Forelimb muscle (tissue), 1 donor: ENCODE data around the gene SLC25A17. TPM values are rescaled to one million over a fixed set of nuclear protein-coding genes. Genes with fewer than 3 reads are reported as not detected.
"Not testable (repeated sequence)": the region's sequence is repeated elsewhere in the genome, so short reads cannot be mapped to it uniquely, and the experiment has no call there.

Source experiments
- DNase-seq: peaks from one replicate; pipeline ENCODE4 v3.0.0-alpha.2; 2013; ENCODE audit warnings: low read depth
- polyA plus RNA-seq: library from polyadenylated mRNA; unstranded; fragments of 120-200 nt; gene quantifications from one replicate; pipeline ENCODE4 v1.2.1, GENCODE V29; 2013; ENCODE audit not compliant: insufficient read length

Gene SLC25A17
- polyA plus RNA-seq, 1 donor: 20.9 TPM

GRCh38 chr22:40819599-40820140 is 524 bp upstream of the SLC25A17 start:
- DNase-seq: peak; percentile 5

DNA sequence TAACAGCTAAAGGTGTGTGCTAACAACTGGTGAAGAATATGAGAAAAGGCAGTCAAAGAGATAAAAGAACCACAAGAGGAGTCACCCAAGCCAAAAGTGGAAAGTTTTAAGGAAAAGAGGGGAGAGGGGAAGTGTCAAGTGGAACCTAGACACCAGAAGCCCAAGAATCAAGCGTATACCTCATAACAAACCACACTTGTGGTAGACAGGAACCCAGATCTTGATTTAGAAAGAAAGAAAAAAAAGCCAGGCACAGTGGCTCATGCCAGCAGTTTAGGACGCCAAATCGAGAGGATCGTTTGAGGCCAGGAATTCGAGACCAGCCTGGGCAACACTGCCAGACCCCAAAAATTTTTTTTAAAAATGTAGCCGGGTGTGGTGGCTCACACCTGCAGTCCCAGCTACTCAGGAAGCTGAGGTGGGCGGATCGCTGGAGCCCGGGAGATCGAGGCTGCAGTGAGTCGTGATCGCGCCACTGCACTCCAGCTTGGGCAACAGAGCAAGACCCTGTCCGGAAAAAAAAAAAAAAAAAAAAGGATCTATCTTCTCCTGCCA is 877 bp downstream of the SLC25A17 start:
- DNase-seq: no peak

DNA sequence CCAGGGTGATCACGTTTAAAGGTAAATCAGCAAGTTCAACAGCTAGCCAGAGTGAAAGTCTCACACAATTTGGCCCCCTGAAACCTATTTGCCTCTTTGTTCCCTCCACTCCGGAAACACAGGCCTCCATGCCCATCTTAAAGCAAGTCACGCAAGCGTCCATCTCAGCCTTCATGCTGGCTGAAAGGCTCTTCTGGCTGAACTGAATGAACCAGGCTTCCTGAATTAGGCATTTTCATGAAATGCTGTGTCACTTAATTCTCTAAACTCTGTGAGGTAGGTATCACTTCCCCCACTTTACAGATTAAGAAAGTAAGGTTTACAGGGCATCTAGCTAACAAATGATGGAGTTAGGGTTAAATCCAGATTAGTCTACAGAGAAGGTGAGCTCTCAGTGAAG is 1.4 kb downstream of the SLC25A17 start:
- DNase-seq: no peak

GRCh38 chr22:40813912-40814315 is 5.2 kb downstream of the SLC25A17 start:
- DNase-seq: no peak

- DNase-seq: no peak
Observed at GRCh38 chr22:40808018-40808841, 10.9 kb downstream of the SLC25A17 start.

- no peak for DNase-seq
Observed at GRCh38 chr22:40806711-40807110, 12.4 kb downstream of the SLC25A17 start.

- no peak for DNase-seq
Observed at GRCh38 chr22:40805699-40806203, 13.4 kb downstream of the SLC25A17 start.

DNA sequence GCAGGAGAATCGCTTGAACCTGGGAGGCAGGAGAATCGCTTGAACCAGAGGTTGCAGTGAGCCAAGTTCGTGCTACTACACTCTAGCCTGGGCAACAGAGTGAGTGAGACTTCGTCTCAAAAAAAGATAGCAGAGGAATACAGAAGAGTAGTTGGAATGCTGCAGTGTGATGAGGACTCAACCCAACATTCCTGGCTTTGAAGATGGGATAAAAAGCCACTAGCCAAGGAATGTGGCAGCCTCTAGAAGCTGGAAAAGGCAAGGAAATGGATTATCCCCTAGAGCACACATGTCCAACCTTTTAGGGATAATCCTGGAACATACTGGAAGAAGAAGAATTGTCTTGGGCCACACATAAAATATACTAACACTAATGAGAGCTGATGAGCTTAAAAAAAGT is 13.9 kb downstream of the SLC25A17 start:
- DNase-seq: no peak

DNA sequence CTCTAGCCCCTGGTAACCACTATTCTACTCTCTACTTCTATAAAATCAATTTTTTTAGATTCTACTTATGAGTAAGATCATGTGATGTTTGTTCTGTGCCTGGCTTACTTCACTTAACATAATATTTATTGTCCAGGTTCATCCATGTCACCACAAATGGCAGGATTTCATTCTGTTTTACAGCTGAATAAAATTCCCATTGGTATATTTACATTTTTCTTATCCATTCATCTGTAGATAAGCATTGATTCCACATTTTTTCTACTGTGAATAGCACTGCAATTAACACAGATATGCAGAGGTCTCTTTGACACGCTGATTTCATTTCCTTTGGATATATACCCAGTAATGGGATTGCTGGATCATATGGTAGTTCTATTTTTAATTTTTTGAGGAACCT is 15.8 kb downstream of the SLC25A17 start:
- no peak for DNase-seq

- DNase-seq: no peak
Observed at GRCh38 chr22:40799008-40799407, 20.1 kb downstream of the SLC25A17 start.

DNA sequence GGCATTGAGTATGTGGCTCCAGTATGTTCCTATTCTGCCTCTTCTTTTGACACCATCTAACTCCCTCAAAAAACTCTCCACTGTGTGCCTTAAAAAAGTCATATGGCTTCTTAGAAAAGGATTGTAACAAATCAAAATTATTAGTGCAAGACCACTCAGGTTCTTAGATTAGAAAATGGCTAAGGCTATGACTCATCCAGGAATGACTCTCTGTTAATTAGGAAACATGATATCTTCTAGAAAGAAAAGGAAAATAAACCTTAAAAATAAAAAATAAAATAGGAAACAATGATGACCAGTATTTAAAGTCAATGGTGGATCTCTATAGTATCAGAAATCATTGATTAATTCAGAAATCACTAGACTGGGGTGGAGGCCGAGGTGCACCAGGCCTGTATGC is 21.7 kb downstream of the SLC25A17 start:
- DNase-seq: no peak

DNA sequence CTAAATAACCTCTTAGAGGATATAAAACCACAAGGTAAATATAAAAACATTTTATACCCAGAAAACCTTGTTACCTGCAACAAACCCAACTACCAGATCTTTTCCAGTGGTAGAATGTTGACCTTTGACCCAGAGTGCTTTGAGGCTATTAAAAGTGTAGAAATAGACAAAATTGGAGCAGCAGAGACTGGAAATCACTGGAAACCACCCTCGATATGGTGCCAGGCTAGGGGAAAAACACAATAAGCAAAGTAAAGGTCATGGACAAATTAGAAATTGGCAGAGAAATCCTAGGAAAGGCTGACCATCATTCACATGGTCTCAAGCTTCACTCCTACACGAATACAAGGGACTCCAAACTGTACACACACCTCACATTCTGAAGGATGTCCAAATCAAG is 26.7 kb downstream of the SLC25A17 start:
- no peak for DNase-seq

- DNase-seq: no peak
Observed at GRCh38 chr22:40791241-40791640, 27.9 kb downstream of the SLC25A17 start.

- DNase-seq: no peak
Observed at GRCh38 chr22:40789131-40789530, 30.0 kb downstream of the SLC25A17 start.

GRCh38 chr22:40782521-40782920 is 36.6 kb downstream of the SLC25A17 start:
- no peak for DNase-seq

DNA sequence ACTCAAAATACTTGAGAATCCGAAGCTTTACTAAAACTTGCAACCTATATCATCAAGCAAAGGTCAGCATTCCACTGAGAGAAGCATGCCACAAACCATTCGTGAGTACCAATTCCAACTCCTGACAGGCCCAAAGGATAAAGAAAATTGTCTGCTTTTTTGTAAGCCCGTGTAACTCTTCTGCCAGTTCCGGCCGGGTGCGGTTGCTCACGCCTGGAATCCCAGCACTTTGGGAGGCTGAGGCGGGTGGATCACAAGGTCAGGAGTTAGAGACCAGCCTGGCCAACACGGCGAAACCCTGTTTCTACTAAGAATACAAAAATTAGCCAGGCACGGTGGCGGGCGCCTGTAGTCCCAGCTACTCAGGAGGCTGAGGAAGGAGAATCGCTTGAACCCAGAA is 37.4 kb downstream of the SLC25A17 start:
- DNase-seq: not testable (repeated sequence)

GRCh38 chr22:40769761-40770160 is 49.4 kb downstream of the SLC25A17 start:
- no peak for DNase-seq

DNA sequence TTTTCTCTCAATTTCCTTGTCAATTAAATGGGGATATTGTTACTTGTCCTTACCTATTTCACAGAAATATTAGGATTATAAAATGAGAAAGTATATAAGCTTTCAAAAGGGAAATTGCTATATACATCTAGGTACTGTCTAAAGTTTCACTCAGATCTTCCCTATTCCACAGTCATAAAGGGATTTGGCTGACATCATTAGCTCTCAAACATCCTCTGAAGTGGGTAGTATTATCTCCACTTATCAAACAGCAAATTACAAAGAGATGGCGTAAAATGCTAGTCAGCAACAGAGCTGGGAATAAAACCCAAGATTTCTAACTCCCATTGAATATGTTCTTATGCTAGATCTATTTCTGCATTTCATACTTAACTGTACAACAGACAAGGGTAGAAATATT is 50.9 kb downstream of the SLC25A17 start:
- no peak for DNase-seq

- DNase-seq: no peak
Observed at GRCh38 chr22:40766956-40767355, 52.2 kb downstream of the SLC25A17 start.

- DNase-seq: no peak
Observed at GRCh38 chr22:40764763-40765441, 54.2 kb downstream of the SLC25A17 start.

DNA sequence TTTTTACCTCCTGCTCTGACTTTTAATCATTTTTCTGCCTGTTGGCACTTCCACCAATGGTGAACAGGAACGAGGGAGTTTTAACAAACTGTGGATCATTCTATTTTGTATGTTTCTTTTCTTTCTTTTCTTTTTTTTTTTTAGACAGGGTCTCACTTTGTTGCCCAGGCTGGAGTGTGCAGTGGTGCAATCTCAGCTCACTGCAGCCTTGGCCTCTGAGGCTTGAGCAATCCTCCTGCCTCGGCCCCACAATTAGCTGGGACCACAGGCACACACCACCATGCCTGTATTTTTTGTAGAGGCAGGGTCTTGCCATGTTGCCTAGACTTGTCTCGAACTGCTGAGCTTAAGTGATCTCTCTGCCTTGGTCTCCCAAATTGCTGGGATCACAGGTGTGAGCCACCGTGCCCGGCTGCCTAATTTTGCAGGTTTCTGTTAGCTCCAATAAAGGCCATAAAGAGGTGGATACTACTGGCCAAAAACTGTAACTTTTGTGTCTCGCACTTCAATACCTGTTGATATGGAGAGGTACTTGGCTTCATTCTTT is 59.8 kb downstream of the SLC25A17 start:
- no peak for DNase-seq

DNA sequence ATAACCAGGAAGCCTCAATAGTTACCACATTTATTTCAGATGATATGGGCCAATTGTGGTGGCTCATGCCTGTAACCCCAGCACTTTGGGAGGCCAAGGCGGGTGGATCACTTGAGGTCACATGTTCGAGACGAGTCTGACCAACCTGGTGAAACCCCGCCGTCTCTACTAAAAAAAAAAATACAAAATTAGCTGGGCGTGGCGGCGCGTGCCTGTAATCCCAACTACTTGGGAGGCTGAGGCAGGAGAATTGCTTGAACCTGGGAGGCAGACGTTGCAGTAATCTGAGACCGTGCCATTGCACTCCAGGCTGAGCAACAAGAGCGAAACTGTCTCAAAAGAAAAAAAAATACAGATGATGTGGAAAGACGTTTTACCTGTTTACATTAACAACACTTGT is 60.3 kb downstream of the SLC25A17 start:
- DNase-seq: not testable (repeated sequence)
